Endothelial cell of umbilical vein (primary cell): ENCODE results near the gene TOGARAM2. TPM values are rescaled to one million over a fixed set of nuclear protein-coding genes. Genes with fewer than 3 reads are reported as not detected.

Source experiments
- BruUV-seq: library from RNA; stranded (reverse); fragments of 400-500 nt; replicated peaks from 2 replicates; lab custom pipeline; 2021; lab: Mats Ljungman, UMichigan
- CTCF ChIA-PET: fragments of 300-600, 350-600 bp; sonication (Branson Sonifier 250); formaldehyde crosslinking; loops from one replicate; lab custom pipeline; 2021; ENCODE audit warnings: antibody characterized with exemption, inconsistent platforms; lab: Charles Lee
- POLR2A ChIA-PET: fragments of 300-600, 350-600 bp; sonication (Branson Sonifier 250); formaldehyde crosslinking; loops from one replicate; lab custom pipeline; 2021; ENCODE audit warnings: antibody characterized with exemption, inconsistent platforms; lab: Charles Lee
- DNase-seq: peaks from one replicate; pipeline ENCODE4 v3.0.0-alpha.2; 2011; ENCODE audit warnings: low read depth, low spot score
- FAIRE-seq: peaks from 2 replicates; lab custom pipeline; 2011; peaks lifted over from hg19 to GRCh38; lab: Jason Lieb, UNC
- H2AFZ ChIP-seq: 2 replicates; pipeline ENCODE4 v1.6.0; 2012; ENCODE audit warnings: low read depth, low read length, control low read depth, inconsistent platforms
- H3K27ac ChIP-seq: 2 replicates; pipeline ENCODE4 v1.5.1; 2011; ENCODE audit warnings: low read depth, mild to moderate bottlenecking, control low read depth, low read length, moderate library complexity; ENCODE audit not compliant: insufficient read depth
- H3K27me3 ChIP-seq, 2 experiments: 2 replicates each; pipeline versions ENCODE4 v1.6.0 to v1.6.1; 2011; ENCODE audit warnings: low read length in 2 of 2, mixed read lengths in 1 of 2; ENCODE audit not compliant: control insufficient read depth in 2 of 2, insufficient read depth in 2 of 2
- H3K36me3 ChIP-seq, 2 experiments: 2 replicates in 1 of 2; 3 replicates in 1 of 2; pipeline ENCODE4 v1.5.1; 2011; ENCODE audit warnings: low read length in 2 of 2, mild to moderate bottlenecking in 1 of 2, moderate library complexity in 1 of 2; ENCODE audit not compliant: control insufficient read depth in 2 of 2, insufficient read depth in 2 of 2; ENCODE audit errors: extremely low read depth in 1 of 2
- H3K4me1 ChIP-seq: 3 replicates; pipeline ENCODE4 v1.5.1; 2011; ENCODE audit warnings: mild to moderate bottlenecking, low read length; ENCODE audit not compliant: control insufficient read depth, insufficient read depth; ENCODE audit errors: extremely low read depth
- H3K4me2 ChIP-seq: 2 replicates; pipeline ENCODE4 v1.6.1; 2011; ENCODE audit warnings: low read length, control low read depth, mixed read lengths; ENCODE audit not compliant: insufficient read depth
- H3K4me3 ChIP-seq, 3 experiments: fragments of 200-600 bp in 1 of 3; sonication (generic), shearing (Covaris generic) in 1 of 3; replicated peaks in 1 of 3; 2 replicates each; pipeline ENCODE4 v1.5.1; 2011 to 2016; ENCODE audit warnings: control low read depth in 3 of 3, low read length in 3 of 3, mild to moderate bottlenecking in 2 of 3, inconsistent platforms in 1 of 3, low read depth in 1 of 3, moderate library complexity in 1 of 3; ENCODE audit not compliant: insufficient read depth in 1 of 3
- H3K79me2 ChIP-seq: 2 replicates; pipeline ENCODE4 v1.6.0; 2012; ENCODE audit warnings: low read length, inconsistent platforms; ENCODE audit not compliant: control insufficient read depth, insufficient read depth
- H3K9ac ChIP-seq: replicated peaks from 2 replicates; pipeline ENCODE3; 2011; ENCODE audit warnings: low read length, control low read depth; ENCODE audit not compliant: insufficient read depth; ENCODE audit errors: extremely low read depth
- H3K9me1 ChIP-seq: replicated peaks from 3 replicates; pipeline ENCODE4 v1.6.0; 2011; ENCODE audit warnings: mild to moderate bottlenecking, low read length; ENCODE audit not compliant: control insufficient read depth, insufficient read depth; ENCODE audit errors: extremely low read depth
- H3K9me3 ChIP-seq: replicated peaks from 2 replicates; pipeline ENCODE4 v1.5.1; 2012; ENCODE audit warnings: low read length, inconsistent platforms; ENCODE audit not compliant: control insufficient read depth, insufficient read depth
- H4K20me1 ChIP-seq: replicated peaks from 2 replicates; pipeline ENCODE3; 2011; ENCODE audit warnings: mild to moderate bottlenecking, low read length; ENCODE audit not compliant: control insufficient read depth, insufficient read depth; ENCODE audit errors: extremely low read depth
- CTCF ChIP-seq, 2 donors: IDR thresholded peaks; 1 replicate in 1 of 2; 2 replicates in 1 of 2; pipeline ENCODE4 v1.5.1; 2011; ENCODE audit warnings: low read length in 2 of 2, mild to moderate bottlenecking in 2 of 2, moderate library complexity in 2 of 2, control low read depth in 1 of 2, inconsistent platforms in 1 of 2, low read depth in 1 of 2; ENCODE audit not compliant: insufficient read depth in 1 of 2; ENCODE audit errors: extremely low read depth in 1 of 2
- EZH2 ChIP-seq: IDR thresholded peaks from 2 replicates; pipeline ENCODE4 v1.6.1; 2012; ENCODE audit warnings: borderline replicate concordance, low read depth, mild to moderate bottlenecking, moderate library complexity, low read length, inconsistent platforms; ENCODE audit not compliant: severe bottlenecking
- FOS ChIP-seq: IDR thresholded peaks from 2 replicates; pipeline ENCODE4 v1.6.1; 2011; ENCODE audit warnings: mild to moderate bottlenecking, low read length, moderate library complexity, borderline replicate concordance; ENCODE audit not compliant: insufficient read depth
- GATA2 ChIP-seq: IDR thresholded peaks from 2 replicates; pipeline ENCODE4 v1.7.0; 2011; ENCODE audit warnings: low read depth, mild to moderate bottlenecking, moderate library complexity, mixed read lengths, low read length; ENCODE audit not compliant: insufficient read length, insufficient read depth
- JUN ChIP-seq: IDR thresholded peaks from 2 replicates; pipeline ENCODE4 v1.6.1; 2011; ENCODE audit warnings: borderline replicate concordance, low read depth; ENCODE audit not compliant: insufficient read length, insufficient read depth
- MAX ChIP-seq: IDR thresholded peaks from 2 replicates; pipeline ENCODE4 v1.6.1; 2011; ENCODE audit not compliant: insufficient read depth, insufficient read length
- MYC ChIP-seq: IDR thresholded peaks from one replicate; pipeline ENCODE4 v1.6.1; 2011; ENCODE audit warnings: mild to moderate bottlenecking, low read depth, low read length
- POLR2A ChIP-seq: IDR thresholded peaks from 2 replicates; pipeline ENCODE4 v1.6.1; 2012; ENCODE audit warnings: low read depth, mild to moderate bottlenecking, control low read depth, low read length
- POLR2AphosphoS5 ChIP-seq: IDR thresholded peaks from 2 replicates; pipeline ENCODE4 v1.6.1; 2012; ENCODE audit warnings: low read depth, mild to moderate bottlenecking, control low read depth, low read length, moderate library complexity; ENCODE audit not compliant: insufficient read depth
- dilution Hi-C: fragments of 300-500 bp; cut with MboI; formaldehyde crosslinking; loops from one replicate; pipeline ENCODE4 v1.15.0; 2019; ENCODE audit warnings: low sequenced_read_pairs; ENCODE audit not compliant: extremely low pct_ligation_motif_present
- intact Hi-C: fragments of 100-400 bp; cut with micrococcal nuclease; formaldehyde crosslinking; loops from one replicate; pipeline ENCODE4 v1.10.0; 2022
- polyA plus RNA-seq, 4 experiments: library from polyadenylated mRNA; depleted of rRNA in 3 of 4; stranded (reverse) in 3 of 4; unstranded in 1 of 4; fragments of >200 nt; gene quantifications; 2 replicates each; pipeline versions ENCODE4 v1.2.1 to v1.2.3, GENCODE V29; 2011 to 2012; ENCODE audit warnings: missing spikeins in 1 of 4
- total RNA-seq: library from RNA; stranded (reverse); gene quantifications from 2 replicates; pipeline ENCODE4 v1.2.3, GENCODE V29; 2021

TOGARAM2 gene
- total and polyA plus RNA-seq, 2 donors (not counting 3 experiments of a cell fraction or from before 2014, with no cell fraction given) = not detected

GRCh38 chr2:29070526-29070925 is 89.4 kb downstream of the TOGARAM2 start:
- no peaks in the 10 kb centered on the region for H3K9me3 ChIP-seq
- ChIA-PET CTCF (no interaction called here), POLR2A (no interaction called here)
- intact Hi-C loops (no loop called here), dilution Hi-C loops (no loop called here)
- no peak for TF ChIP-seq POLR2AphosphoS5
- no peak for TF ChIP-seq CTCF (IDR thresholded peaks at IDR 0.05; ENCODE audit: extremely low read depth in 1 of 2, insufficient read depth in 1 of 2, low read depth in 1 of 2, low read length in 2 of 2)
- no peak for TF ChIP-seq MYC
- no peak for TF ChIP-seq MAX
- TF ChIP-seq EZH2 = no peak
- no peak for TF ChIP-seq FOS
- no peak for TF ChIP-seq JUN
- no peak for TF ChIP-seq GATA2
- no peak for TF ChIP-seq POLR2A
- no peak for DNase-seq
- H3K9ac ChIP-seq = no peak overlapping the region
- H3K79me2 ChIP-seq = no peaks in the 10 kb centered on the region
- H3K36me3 ChIP-seq = no peaks in the 10 kb centered on the region
- H2AFZ ChIP-seq = no peak overlapping the region
- no peaks in the 10 kb centered on the region for H3K9me1 ChIP-seq
- no TSS peak for BruUV-seq
- no peaks in the 10 kb centered on the region for H3K4me1 ChIP-seq
- H3K27me3 ChIP-seq = peaks cover 0 to 3% of the 10 kb centered on the region in 2 experiments
- no peak overlapping the region for H3K4me3 ChIP-seq
- no peaks in the 10 kb centered on the region for H4K20me1 ChIP-seq
- no peak overlapping the region for H3K27ac ChIP-seq
- no peak overlapping the region for H3K4me2 ChIP-seq
- FAIRE-seq = no peak
